Measurements from ENCODE around the gene ZNF614.
"Not testable (repeated sequence)": the region's sequence is repeated elsewhere in the genome, so short reads cannot be mapped to it uniquely, and the experiment has no call there.

The ZNF614 gene

DNA sequence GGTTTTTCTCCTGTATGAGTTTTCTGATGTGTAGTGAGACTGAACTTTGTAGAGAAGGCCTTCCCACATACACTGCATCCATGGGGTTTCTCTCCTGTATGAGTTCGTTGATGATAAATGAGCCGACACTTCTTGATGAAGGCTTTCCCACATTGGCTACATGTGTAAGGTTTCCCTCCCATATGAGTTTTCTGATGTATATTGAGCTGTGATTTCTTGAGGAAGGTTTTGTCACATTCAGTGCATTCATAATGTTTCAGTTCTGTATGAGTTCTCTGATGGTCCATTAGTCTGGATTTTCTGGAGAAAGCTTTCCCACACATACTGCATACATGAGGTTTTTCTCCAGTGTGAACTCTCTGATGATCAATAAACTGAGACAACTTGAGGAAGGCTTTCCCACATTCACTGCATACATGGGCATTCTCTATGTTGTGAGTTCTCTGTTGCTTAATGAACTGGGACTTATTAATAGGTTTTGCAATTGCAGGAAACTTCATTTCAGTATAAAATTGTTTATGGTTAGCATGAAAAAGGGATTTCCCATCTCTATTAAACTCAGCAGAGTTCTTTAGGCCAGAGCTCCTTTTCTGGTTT, 34.0 kb downstream of the ZNF614 start:
- DNase-seq (ENCODE audit: low read depth): no peak
- H3K4me3 ChIP-seq (ENCODE audit: low read depth, low read length): no peak overlapping the region

DNA sequence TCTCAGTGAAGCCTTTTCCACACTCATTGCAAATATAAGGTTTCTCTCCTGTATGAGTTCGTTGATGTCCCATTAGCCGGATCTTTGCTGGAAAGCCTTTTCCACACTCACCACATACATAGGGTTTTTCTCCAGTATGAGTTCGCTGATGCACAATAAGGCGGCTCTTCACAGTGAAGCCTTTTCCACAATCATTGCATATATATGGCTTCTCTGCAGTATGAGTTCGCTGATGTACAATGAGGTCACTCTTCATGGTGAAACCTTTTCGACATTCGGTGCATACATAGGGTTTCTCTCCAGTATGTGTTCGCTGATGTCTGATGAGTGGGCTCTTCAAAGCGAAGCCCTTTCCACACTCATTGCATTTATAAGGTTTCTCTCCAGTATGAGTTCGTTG, 34.8 kb downstream of the ZNF614 start:
- H3K4me3 ChIP-seq (ENCODE audit: low read depth, low read length): no peak overlapping the region
- DNase-seq (ENCODE audit: low read depth): no peak

- peak within 1 kb of the TSS; percentile 84 for H3K4me3 ChIP-seq (ENCODE audit: low read depth, low read length)
- DNase-seq (ENCODE audit: low read depth): peak; percentile 86
These were observed 41.6 kb downstream of the ZNF614 start, which contains the start of gene ZNF350 for GRCh38 chr19:51986309-51987291. Gene ZNF350, minus strand, starts transcription at chr19:51986840. Its CDS starts 12,480 bp downstream, at chr19:51974360.

DNA sequence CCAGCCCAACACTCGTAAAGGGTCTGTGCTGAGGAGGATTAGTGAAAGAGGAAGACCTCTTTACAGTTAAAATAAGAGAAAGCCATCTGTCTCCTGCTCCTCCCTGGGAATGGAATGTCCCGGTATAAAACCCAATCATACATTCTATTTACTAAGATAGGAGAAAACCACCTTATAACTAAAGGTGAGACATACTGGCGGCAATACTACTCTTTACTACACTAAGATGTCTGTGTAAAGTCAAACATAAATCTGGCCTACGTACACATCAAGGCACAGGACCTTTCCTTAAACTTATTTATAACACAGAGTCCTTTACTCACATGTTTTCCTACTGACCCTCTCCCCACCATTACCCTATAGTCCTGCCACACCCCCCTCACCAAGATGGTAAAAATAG, 44.8 kb downstream of the ZNF614 start:
- no peak overlapping the region for H3K4me3 ChIP-seq (ENCODE audit: low read depth, low read length)
- DNase-seq (ENCODE audit: low read depth): no peak

DNA sequence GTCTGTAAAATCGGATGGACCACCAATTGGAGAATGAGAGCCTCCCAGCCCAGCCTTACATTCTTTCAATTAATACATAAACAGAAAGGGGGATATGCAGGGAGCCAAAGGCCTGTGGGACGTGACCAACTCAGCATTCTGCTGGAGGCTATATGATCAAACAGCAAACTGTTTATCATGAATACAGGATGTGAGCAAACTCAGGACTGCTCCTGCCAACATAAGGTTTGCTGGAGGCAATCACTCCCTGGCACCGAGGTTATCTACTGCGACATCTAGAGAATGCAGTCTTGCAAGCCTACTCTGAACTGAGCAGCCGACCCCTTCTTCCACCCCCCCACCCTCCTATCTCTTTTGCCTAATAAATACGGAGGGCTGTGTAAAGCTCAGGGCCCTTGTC, 47.3 kb downstream of the ZNF614 start:
- H3K4me3 ChIP-seq (ENCODE audit: low read depth, low read length); DNase-seq (ENCODE audit: low read depth): not testable (repeated sequence)

DNA sequence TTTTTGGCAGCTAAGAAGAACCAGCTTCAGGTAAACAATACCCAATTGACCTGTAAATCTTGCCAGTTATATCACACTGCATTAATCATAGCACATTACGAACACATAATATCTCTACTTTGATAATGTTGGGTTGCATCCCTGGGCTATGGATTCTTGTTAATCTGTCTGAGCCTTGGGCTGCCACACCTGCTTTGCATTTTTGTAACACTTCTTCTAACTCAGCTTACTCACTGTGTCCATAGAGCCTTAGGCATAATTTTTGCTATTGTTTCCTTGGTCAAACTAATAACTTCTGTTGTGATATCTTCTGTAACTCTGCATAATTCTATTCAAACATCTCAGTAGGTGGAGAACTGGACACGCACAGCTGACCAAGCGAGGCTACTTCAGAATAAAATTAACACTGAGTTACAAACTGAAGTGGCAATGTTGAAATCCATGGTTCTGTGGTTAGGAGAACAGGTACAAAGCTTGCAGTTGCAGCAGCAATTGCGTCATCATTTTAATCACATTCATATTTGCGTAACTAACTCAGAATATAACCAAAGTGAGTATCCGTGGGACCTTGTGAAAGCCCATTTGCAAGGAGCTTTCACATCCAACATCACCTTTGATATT, 48.0 kb downstream of the ZNF614 start:
- DNase-seq (ENCODE audit: low read depth): peak; percentile 17
- no peak overlapping the region for H3K4me3 ChIP-seq (ENCODE audit: low read depth, low read length)

- H3K4me3 ChIP-seq (ENCODE audit: low read depth, low read length): no peak overlapping the region
- DNase-seq (ENCODE audit: low read depth): no peak
These were observed 49.3 kb downstream of the ZNF614 start for GRCh38 chr19:51978882-51979281.

GRCh38 chr19:51977346-51977745, 50.8 kb downstream of the ZNF614 start:
- no peak overlapping the region for H3K4me3 ChIP-seq (ENCODE audit: low read depth, low read length)
- DNase-seq (ENCODE audit: low read depth): no peak

DNA sequence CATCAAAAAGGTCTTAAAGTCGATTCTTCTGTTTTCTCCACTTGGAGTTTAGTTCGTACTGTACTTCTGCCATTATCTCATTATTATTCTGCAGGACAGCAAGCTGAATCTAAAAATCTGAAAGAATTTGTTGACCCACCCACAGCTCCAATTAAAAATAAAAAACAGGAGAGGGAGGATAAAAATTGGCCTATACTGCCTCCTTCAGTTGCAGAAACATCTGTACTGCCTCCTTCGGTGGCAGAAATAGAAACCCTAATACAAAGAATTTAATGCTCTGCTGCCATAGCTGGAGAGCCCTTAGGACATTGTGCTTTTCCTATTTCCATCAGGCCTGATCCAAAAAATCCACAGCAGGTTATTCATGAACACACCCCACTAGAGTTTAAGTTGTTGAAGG, 51.3 kb downstream of the ZNF614 start:
- no peak for DNase-seq (ENCODE audit: low read depth)
- H3K4me3 ChIP-seq (ENCODE audit: low read depth, low read length): no peak overlapping the region

- not testable (repeated sequence) for H3K4me3 ChIP-seq (ENCODE audit: low read depth, low read length); DNase-seq (ENCODE audit: low read depth)
These were observed 52.4 kb downstream of the ZNF614 start for GRCh38 chr19:51975787-51976186.

- no peak overlapping the region for H3K4me3 ChIP-seq (ENCODE audit: low read depth, low read length)
- no peak for DNase-seq (ENCODE audit: low read depth)
These were observed 56.6 kb downstream of the ZNF614 start for GRCh38 chr19:51971624-51972023.

GRCh38 chr19:51970718-51971117, 57.5 kb downstream of the ZNF614 start:
- H3K4me3 ChIP-seq (ENCODE audit: low read depth, low read length): no peak overlapping the region
- DNase-seq (ENCODE audit: low read depth): no peak

DNA sequence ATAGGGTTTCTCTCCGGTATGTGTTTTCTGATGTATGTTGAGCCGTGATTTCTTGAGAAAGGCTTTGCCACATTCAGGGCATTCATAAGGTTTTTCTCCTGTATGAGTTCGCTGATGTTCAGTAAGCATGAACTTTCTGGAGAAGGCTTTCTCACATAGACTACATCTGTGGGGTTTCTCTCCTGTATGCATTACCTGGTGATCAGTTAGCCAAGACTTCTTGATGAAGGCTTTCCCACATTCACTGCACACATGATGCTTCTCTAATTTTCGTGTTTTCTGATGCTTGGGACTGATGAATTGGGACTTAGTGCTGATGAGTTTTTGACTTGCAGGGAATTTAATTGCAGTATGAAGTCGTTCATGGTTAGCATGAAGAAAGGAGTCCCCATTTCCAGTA, 62.6 kb downstream of the ZNF614 start:
- DNase-seq (ENCODE audit: low read depth): no peak
- no peak overlapping the region for H3K4me3 ChIP-seq (ENCODE audit: low read depth, low read length)
